GM21737 (cell line): ENCODE data around the gene CDC42EP5.

Experiments used
- ATAC-seq: cut with Tn5 transposase; IDR thresholded peaks from one replicate; pipeline ENCODE4 v1.9.1; 2021; ENCODE audit warnings: mild to moderate bottlenecking, moderate library complexity; ENCODE audit not compliant: unreplicated experiment

The CDC42EP5 gene

GRCh38 chr19:54428323-54429175 is 44.5 kb downstream of the CDC42EP5 start:
- ATAC-seq = no peak

- ATAC-seq = no peak
These were observed 45.5 kb downstream of the CDC42EP5 start for GRCh38 chr19:54427586-54427985.

GRCh38 chr19:54426291-54426931 is 46.7 kb downstream of the CDC42EP5 start:
- no peak for ATAC-seq

GRCh38 chr19:54425382-54425723 is 47.7 kb downstream of the CDC42EP5 start:
- ATAC-seq = no peak

GRCh38 chr19:54424660-54425381 is 48.3 kb downstream of the CDC42EP5 start:
- no peak for ATAC-seq

GRCh38 chr19:54424201-54424600 is 48.9 kb downstream of the CDC42EP5 start:
- ATAC-seq = no peak

GRCh38 chr19:54422136-54422535 is 51.0 kb downstream of the CDC42EP5 start:
- ATAC-seq = no peak

GRCh38 chr19:54421521-54421920 is 51.6 kb downstream of the CDC42EP5 start:
- ATAC-seq = no peak

GRCh38 chr19:54421169-54421516 is 52.0 kb downstream of the CDC42EP5 start:
- no peak for ATAC-seq

GRCh38 chr19:54420383-54421168 is 52.5 kb downstream of the CDC42EP5 start:
- ATAC-seq = no peak

- ATAC-seq = no peak
These were observed 53.1 kb downstream of the CDC42EP5 start for GRCh38 chr19:54420068-54420382.

GRCh38 chr19:54418930-54419800 is 53.9 kb downstream of the CDC42EP5 start:
- ATAC-seq = no peak

- no peak for ATAC-seq
These were observed 54.8 kb downstream of the CDC42EP5 start for GRCh38 chr19:54418030-54418929.

GRCh38 chr19:54416695-54417491 is 56.2 kb downstream of the CDC42EP5 start:
- ATAC-seq = no peak

- ATAC-seq = no peak
These were observed 57.0 kb downstream of the CDC42EP5 start for GRCh38 chr19:54415901-54416673.

- no peak for ATAC-seq
These were observed 57.7 kb downstream of the CDC42EP5 start, which contains the start of gene TTYH1 for GRCh38 chr19:54415208-54415900. TTYH1 (plus strand) TSS chr19:54415464; CDS start chr19:54415553, 89 bp downstream.
